OCI-LY1 (cell line): Measurements from ENCODE around the gene NEB.

Source experiments
- H2AFZ ChIP-seq: fragments of 200-600 bp; sonication (generic), shearing (Covaris generic); 2 replicates; pipeline ENCODE4 v1.6.0; 2014; ENCODE audit warnings: antibody characterized with exemption, mild to moderate bottlenecking, low read length
- H3F3A ChIP-seq: fragments of 200-600 bp; sonication (generic), shearing (Covaris generic); 2 replicates; pipeline ENCODE4 v1.6.0; 2014; ENCODE audit warnings: mild to moderate bottlenecking, antibody characterized with exemption, low read length, moderate library complexity; ENCODE audit not compliant: insufficient read depth
- H3K27ac ChIP-seq: fragments of 200-600 bp; sonication (generic); 2 replicates; pipeline ENCODE4 v1.5.1; 2014; ENCODE audit warnings: low read length, mixed run types, mild to moderate bottlenecking, low read depth; ENCODE audit not compliant: poor library complexity, severe bottlenecking
- H3K27me3 ChIP-seq: fragments of 200-600 bp; sonication (generic); 2 replicates; pipeline ENCODE4 v1.6.0; 2014; ENCODE audit warnings: antibody characterized with exemption, mild to moderate bottlenecking, low read length, moderate library complexity; ENCODE audit not compliant: insufficient read depth
- H3K36me3 ChIP-seq: fragments of 200-600 bp; sonication (generic); 2 replicates; pipeline ENCODE4 v1.6.1; 2014; ENCODE audit warnings: mild to moderate bottlenecking, antibody characterized with exemption, low read length, moderate library complexity, mixed read lengths; ENCODE audit not compliant: insufficient read depth
- H3K4me1 ChIP-seq: fragments of 200-600 bp; sonication (generic); 2 replicates; pipeline ENCODE4 v1.5.1; 2014; ENCODE audit warnings: mild to moderate bottlenecking, low read length, moderate library complexity; ENCODE audit not compliant: insufficient read depth, severe bottlenecking
- H3K4me2 ChIP-seq: fragments of 200-600 bp; sonication (generic), shearing (Covaris generic); 2 replicates; pipeline ENCODE4 v1.6.1; 2014; ENCODE audit warnings: low read length
- H3K4me3 ChIP-seq: fragments of 200-600 bp; sonication (generic); 2 replicates; pipeline ENCODE4 v1.5.1; 2014; ENCODE audit warnings: low read length, low read depth, mild to moderate bottlenecking, mixed read lengths; ENCODE audit not compliant: poor library complexity, severe bottlenecking
- H3K79me2 ChIP-seq: fragments of 200-600 bp; shearing (Covaris generic); 2 replicates; pipeline ENCODE4 v1.6.1; 2016; ENCODE audit warnings: mixed run types, low read length, mixed read lengths; ENCODE audit not compliant: insufficient read depth
- H3K9ac ChIP-seq: fragments of 200-600 bp; sonication (generic), shearing (Covaris generic); 2 replicates; pipeline ENCODE4 v1.6.1; 2014; ENCODE audit warnings: mild to moderate bottlenecking, low read length, mixed read lengths
- H3K9me2 ChIP-seq: fragments of 200-600 bp; sonication (generic), shearing (Covaris generic); 2 replicates; pipeline ENCODE4 v1.6.1; 2014; ENCODE audit warnings: low read depth, mild to moderate bottlenecking, low read length, mixed read lengths
- H3K9me3 ChIP-seq: fragments of 200-600 bp; shearing (Covaris generic); 2 replicates; pipeline ENCODE4 v1.6.1; 2014; ENCODE audit warnings: low read length, mixed read lengths
- H4K20me1 ChIP-seq: fragments of 200-600 bp; sonication (generic), shearing (Covaris generic); 2 replicates; pipeline ENCODE4 v1.6.0; 2016; ENCODE audit warnings: mild to moderate bottlenecking, low read length; ENCODE audit not compliant: insufficient read depth
- EZH2 ChIP-seq: fragments of 200-600 bp; sonication (generic), shearing (Covaris generic); IDR thresholded peaks from 2 replicates; pipeline ENCODE4 v1.8.0; 2017; ENCODE audit warnings: borderline replicate concordance, mixed run types, mild to moderate bottlenecking, antibody characterized with exemption, low read length, moderate library complexity, mixed read lengths
- TF ChIP-seq, protein P1 (sequence below): fragments of 200-600 bp; sonication (generic), shearing (Covaris generic); IDR thresholded peaks from 2 replicates; pipeline ENCODE4 v1.5.1; 2017; ENCODE audit warnings: mild to moderate bottlenecking, antibody characterized with exemption, low read length, moderate library complexity, mixed read lengths

Gene NEB

DNA sequence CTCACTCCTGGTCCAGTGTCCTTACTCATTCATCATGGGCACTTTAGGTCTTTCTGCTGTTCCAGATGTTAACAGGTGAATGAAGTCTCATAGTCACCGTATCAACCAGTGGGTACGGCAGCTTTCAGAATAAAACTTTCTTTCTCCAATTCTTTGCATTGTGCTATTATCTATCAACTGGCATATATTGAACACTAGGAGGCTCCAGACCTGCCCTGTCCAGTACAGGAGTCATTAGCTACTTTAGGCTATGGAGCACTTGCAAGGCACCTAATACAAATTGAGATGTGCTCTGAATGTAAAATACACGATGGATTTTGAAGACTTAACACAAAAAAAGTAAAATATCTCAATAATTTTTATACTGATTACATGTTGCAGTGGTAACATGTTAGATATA lies 43.2 kb upstream of the NEB start:
- Histone ChIP-seq H3K9ac (no peak overlapping the region), H3K79me2 (no peaks in the 10 kb centered on the region), H3K27ac (no peak overlapping the region), H3K4me1 (peaks cover 19% of the 10 kb centered on the region), H3K4me3 (no peak overlapping the region), H3K9me3 (no peaks in the 10 kb centered on the region), H4K20me1 (no peaks in the 10 kb centered on the region), H3K9me2 (no peaks in the 10 kb centered on the region), H3K36me3 (peaks cover 31% of the 10 kb centered on the region), H3K27me3 (no peaks in the 10 kb centered on the region), H3F3A (peaks cover 6% of the 10 kb centered on the region), H2AFZ (no peak overlapping the region), H3K4me2 (no peak overlapping the region)
- TF ChIP-seq, protein P1, sequence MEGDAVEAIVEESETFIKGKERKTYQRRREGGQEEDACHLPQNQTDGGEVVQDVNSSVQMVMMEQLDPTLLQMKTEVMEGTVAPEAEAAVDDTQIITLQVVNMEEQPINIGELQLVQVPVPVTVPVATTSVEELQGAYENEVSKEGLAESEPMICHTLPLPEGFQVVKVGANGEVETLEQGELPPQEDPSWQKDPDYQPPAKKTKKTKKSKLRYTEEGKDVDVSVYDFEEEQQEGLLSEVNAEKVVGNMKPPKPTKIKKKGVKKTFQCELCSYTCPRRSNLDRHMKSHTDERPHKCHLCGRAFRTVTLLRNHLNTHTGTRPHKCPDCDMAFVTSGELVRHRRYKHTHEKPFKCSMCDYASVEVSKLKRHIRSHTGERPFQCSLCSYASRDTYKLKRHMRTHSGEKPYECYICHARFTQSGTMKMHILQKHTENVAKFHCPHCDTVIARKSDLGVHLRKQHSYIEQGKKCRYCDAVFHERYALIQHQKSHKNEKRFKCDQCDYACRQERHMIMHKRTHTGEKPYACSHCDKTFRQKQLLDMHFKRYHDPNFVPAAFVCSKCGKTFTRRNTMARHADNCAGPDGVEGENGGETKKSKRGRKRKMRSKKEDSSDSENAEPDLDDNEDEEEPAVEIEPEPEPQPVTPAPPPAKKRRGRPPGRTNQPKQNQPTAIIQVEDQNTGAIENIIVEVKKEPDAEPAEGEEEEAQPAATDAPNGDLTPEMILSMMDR: peak; percentile 14; the same call in 1 of the 2 replicates
- TF ChIP-seq EZH2: no peak

DNA sequence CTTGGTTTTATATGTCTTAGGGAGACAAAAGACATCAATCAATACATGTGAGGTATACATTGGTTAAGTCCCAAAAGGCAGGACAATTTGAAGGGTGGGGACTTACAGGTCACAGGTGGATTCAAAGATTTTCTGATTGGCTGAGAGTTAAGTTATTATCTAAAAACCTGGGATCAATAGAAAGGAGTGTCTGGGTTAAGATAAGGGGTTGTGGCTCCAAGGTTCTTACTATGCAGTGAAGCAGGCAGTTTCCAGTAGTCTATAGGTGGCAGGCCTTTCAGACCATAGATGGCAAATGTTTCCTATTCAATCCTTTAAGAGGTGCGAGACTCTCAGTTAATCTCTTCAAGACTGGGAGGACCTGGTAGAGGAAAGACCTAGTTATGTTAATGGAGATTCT lies 42.1 kb upstream of the NEB start:
- TF ChIP-seq, protein P1: no peak
- no peak for TF ChIP-seq EZH2
- no peak overlapping the region for H3K9ac ChIP-seq
- H3K4me1 ChIP-seq: peaks cover 30% of the 10 kb centered on the region
- no peak overlapping the region for H3K27ac ChIP-seq
- peaks cover 26% of the 10 kb centered on the region for H3K36me3 ChIP-seq
- H3K4me2 ChIP-seq: no peak overlapping the region
- H3K4me3 ChIP-seq: no peak overlapping the region
- no peaks in the 10 kb centered on the region for H3K27me3 ChIP-seq
- H3K9me2 ChIP-seq: no peaks in the 10 kb centered on the region
- peaks cover 6% of the 10 kb centered on the region for H3F3A ChIP-seq
- H3K9me3 ChIP-seq: no peaks in the 10 kb centered on the region
- no peaks in the 10 kb centered on the region for H4K20me1 ChIP-seq
- no peak overlapping the region for H2AFZ ChIP-seq
- no peaks in the 10 kb centered on the region for H3K79me2 ChIP-seq

DNA sequence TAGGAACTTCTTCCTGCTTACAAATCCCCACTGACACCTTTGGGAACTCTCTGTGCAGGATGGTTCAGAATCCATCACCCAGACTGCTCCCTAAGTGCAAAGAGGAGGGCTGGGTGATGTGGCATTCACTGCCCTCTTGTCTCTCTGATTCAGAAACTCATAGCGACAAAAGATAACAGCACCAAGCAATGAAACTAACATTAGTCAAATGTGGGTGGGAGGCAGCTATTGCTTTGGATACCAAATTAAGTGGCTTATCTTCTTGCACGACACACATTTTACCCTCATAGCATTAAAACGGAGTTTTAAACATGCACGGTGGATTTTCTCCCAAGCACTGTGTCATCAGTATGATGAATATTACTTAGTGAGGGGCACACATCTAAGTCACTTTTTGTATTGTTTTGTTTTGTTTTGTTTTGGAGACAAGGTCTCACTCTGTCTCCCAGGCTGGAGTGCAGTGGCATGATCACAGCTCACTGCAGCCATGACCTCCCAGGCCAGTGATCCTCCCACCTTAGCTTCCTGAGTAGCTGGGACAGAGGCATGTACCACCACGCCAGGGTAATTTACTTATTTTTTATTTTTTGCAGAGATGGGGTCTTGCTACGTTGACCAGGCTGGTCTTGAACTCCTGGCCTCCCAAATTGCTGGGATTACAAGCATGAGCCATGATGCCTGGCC lies 40.9 kb upstream of the NEB start:
- Histone ChIP-seq H3F3A (peaks cover 6% of the 10 kb centered on the region), H3K9me2 (no peaks in the 10 kb centered on the region), H3K4me3 (no peak overlapping the region), H3K9ac (peak overlapping the region; percentile 50), H3K4me2 (peak overlapping the region; percentile 23; the same call in 1 of the 2 replicates), H3K79me2 (no peaks in the 10 kb centered on the region), H4K20me1 (no peaks in the 10 kb centered on the region), H2AFZ (no peak overlapping the region), H3K27ac (peak overlapping the region; percentile 67), H3K4me1 (peaks cover 39% of the 10 kb centered on the region), H3K36me3 (peaks cover 21% of the 10 kb centered on the region), H3K9me3 (no peaks in the 10 kb centered on the region), H3K27me3 (no peaks in the 10 kb centered on the region)
- TF ChIP-seq, protein P1: no peak
- TF ChIP-seq EZH2: no peak
